Measurements from ENCODE around the gene NOMO2.
"Not testable (repeated sequence)": the region's sequence is repeated elsewhere in the genome, so short reads cannot be mapped to it uniquely, and the experiment has no call there.

NOMO2 gene

GRCh38 chr16:18573887-18574286, 12.0 kb upstream of the NOMO2 start:
- DNase-seq = not testable (repeated sequence)

- not testable (repeated sequence) for DNase-seq
Observed at GRCh38 chr16:18572973-18573372, 11.1 kb upstream of the NOMO2 start.

- DNase-seq = not testable (repeated sequence)
Observed at GRCh38 chr16:18571307-18571850, 9.5 kb upstream of the NOMO2 start.

GRCh38 chr16:18570529-18571306, 8.8 kb upstream of the NOMO2 start:
- not testable (repeated sequence) for DNase-seq

GRCh38 chr16:18560416-18561220, 1.3 kb downstream of the NOMO2 start:
- not testable (repeated sequence) for DNase-seq

GRCh38 chr16:18553671-18554070, 8.2 kb downstream of the NOMO2 start:
- not testable (repeated sequence) for DNase-seq

- not testable (repeated sequence) for DNase-seq
Observed at GRCh38 chr16:18547382-18547781, 14.5 kb downstream of the NOMO2 start.

- DNase-seq = not testable (repeated sequence)
Observed at GRCh38 chr16:18546853-18547252, 15.0 kb downstream of the NOMO2 start.

GRCh38 chr16:18544232-18545081, 17.4 kb downstream of the NOMO2 start:
- not testable (repeated sequence) for DNase-seq

GRCh38 chr16:18541912-18542311, 20.0 kb downstream of the NOMO2 start:
- DNase-seq = not testable (repeated sequence)

GRCh38 chr16:18537004-18537403, 24.9 kb downstream of the NOMO2 start:
- DNase-seq = not testable (repeated sequence)

GRCh38 chr16:18535519-18536168, 26.3 kb downstream of the NOMO2 start:
- not testable (repeated sequence) for DNase-seq

GRCh38 chr16:18534308-18534707, 27.6 kb downstream of the NOMO2 start:
- DNase-seq = not testable (repeated sequence)

- DNase-seq = not testable (repeated sequence)
Observed at GRCh38 chr16:18531323-18531722, 30.6 kb downstream of the NOMO2 start.

GRCh38 chr16:18530329-18530728, 31.6 kb downstream of the NOMO2 start:
- DNase-seq = not testable (repeated sequence)

- not testable (repeated sequence) for DNase-seq
Observed at GRCh38 chr16:18526547-18526946, 35.4 kb downstream of the NOMO2 start.

GRCh38 chr16:18525882-18526482, 35.9 kb downstream of the NOMO2 start:
- DNase-seq = not testable (repeated sequence)

- DNase-seq = not testable (repeated sequence)
Observed at GRCh38 chr16:18522637-18523036, 39.3 kb downstream of the NOMO2 start.

GRCh38 chr16:18521445-18522181, 40.3 kb downstream of the NOMO2 start:
- DNase-seq = not testable (repeated sequence)

GRCh38 chr16:18518536-18519283, 43.2 kb downstream of the NOMO2 start:
- DNase-seq = not testable (repeated sequence)
